Small intestine (tissue), 7 donors: Measurements from ENCODE around the gene VNN1. TPM values are rescaled to one million over a fixed set of nuclear protein-coding genes. Genes with fewer than 3 reads are reported as not detected.
A peak's percentile ranks its signal among the peaks of the same experiment; 100 is the strongest.
"Not testable (repeated sequence)": the region's sequence is repeated elsewhere in the genome, so short reads cannot be mapped to it uniquely, and the experiment has no call there.

Experiments
- DNase-seq, 2 donors: peaks; one replicate each; pipeline versions ENCODE4 v3.0.0 to v3.0.0-alpha.2; 2013
- FAIRE-seq: peaks from 2 replicates; lab custom pipeline; 2012; peaks lifted over from hg19 to GRCh38; lab: Jason Lieb, UNC
- H3K27ac ChIP-seq, 3 donors: one replicate each; pipeline ENCODE4 v1.5.1; 2013; ENCODE audit warnings: low read length in 2 of 3, mild to moderate bottlenecking in 2 of 3, control low read depth in 1 of 3, inconsistent platforms in 1 of 3, low read depth in 1 of 3, moderate library complexity in 1 of 3
- H3K27me3 ChIP-seq, 3 donors: one replicate each; pipeline ENCODE4 v1.6.1; 2013; ENCODE audit warnings: low read length in 3 of 3, inconsistent platforms in 1 of 3; ENCODE audit not compliant: control insufficient read depth in 3 of 3, insufficient read depth in 3 of 3
- H3K36me3 ChIP-seq, 3 donors: one replicate each; pipeline ENCODE4 v1.6.1; 2013; ENCODE audit warnings: low read length in 3 of 3, inconsistent platforms in 1 of 3, low read depth in 1 of 3, mild to moderate bottlenecking in 1 of 3, moderate library complexity in 1 of 3; ENCODE audit not compliant: control insufficient read depth in 3 of 3, insufficient read depth in 2 of 3
- H3K4me1 ChIP-seq, 3 donors: one replicate each; pipeline ENCODE4 v1.6.1; 2013; ENCODE audit warnings: low read length in 2 of 3, inconsistent platforms in 1 of 3, low read depth in 1 of 3, mild to moderate bottlenecking in 1 of 3, moderate library complexity in 1 of 3; ENCODE audit not compliant: control insufficient read depth in 3 of 3, insufficient read depth in 2 of 3
- H3K4me3 ChIP-seq, 3 donors: one replicate each; pipeline ENCODE4 v1.5.1; 2013; ENCODE audit warnings: low read length in 3 of 3, control low read depth in 1 of 3, inconsistent platforms in 1 of 3, low read depth in 1 of 3, mild to moderate bottlenecking in 1 of 3, moderate library complexity in 1 of 3
- H3K9me3 ChIP-seq, 2 donors: one replicate each; pipeline ENCODE4 v1.6.1; 2013; ENCODE audit warnings: low read depth in 1 of 2, low read length in 1 of 2; ENCODE audit not compliant: control insufficient read depth in 2 of 2, insufficient read depth in 1 of 2
- WGBS, 3 donors: extraction: QIAGEN DNeasy Blood & Tissue Kit; methylation state at CpG; one replicate each; pipeline ENCODE4 v1.1.7; 2013; 5-methylcytosine and 5-hydroxymethylcytosine counted together
- polyA plus RNA-seq, 4 donors: library from polyadenylated mRNA; stranded (reverse) in 3 of 4; unstranded in 1 of 4; fragments of 200-250 nt in 3 of 4; fragments of 120-200 nt in 1 of 4; gene quantifications; one replicate each; pipeline versions ENCODE4 v1.2.1 to v1.2.3, GENCODE V29; 2013
- donor health status: healthy with polysubstance abuse.
- donor health status: control.
- donor health status: control.
- donor health status: Bipolar disorder and iron deficiency.
- donor health status: healthy.

VNN1 gene
- polyA plus RNA-seq, 4 donors = 3.2 to 268 (median 154) TPM

DNA sequence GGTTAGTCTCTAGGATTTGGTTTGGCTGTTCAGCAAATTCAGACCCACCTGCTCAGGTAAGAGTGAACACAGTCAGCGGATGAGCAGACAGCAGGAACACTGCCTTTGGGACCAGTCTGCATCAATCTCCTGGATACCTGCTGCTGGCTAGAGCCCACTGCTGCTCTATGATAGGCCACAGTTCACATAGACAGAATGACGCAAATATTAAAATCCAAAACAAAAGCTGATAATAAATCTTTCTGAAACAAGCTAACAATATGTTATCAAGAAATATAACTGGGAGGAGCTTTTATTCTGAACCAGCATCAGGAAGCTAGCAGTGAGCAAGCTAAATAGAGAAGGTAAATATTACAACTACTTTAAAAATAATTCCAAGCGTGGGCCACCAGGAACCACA lies 54.8 kb downstream of the VNN1 start, which contains the start of gene TAAR1:
TSS of gene TAAR1 (minus strand) at position 101 of the 400 bp plus-strand sequence. CDS start 13,179 bp downstream, outside the sequence.
- no peak within 1 kb of the TSS for H3K27ac ChIP-seq
- H3K27me3 ChIP-seq = no peaks in the 10 kb centered on the region
- H3K9me3 ChIP-seq = no peaks in the 10 kb centered on the region
- no peaks in the 10 kb centered on the region for H3K36me3 ChIP-seq
- FAIRE-seq (no peak), DNase-seq (no peak)
- H3K4me1 ChIP-seq = no peaks in the 10 kb centered on the region
- WGBS, 3 donors = 73 to 92% (median 87%) methylated on average over 3 of the region's 3 CpGs
- H3K4me3 ChIP-seq = no peak within 1 kb of the TSS

DNA sequence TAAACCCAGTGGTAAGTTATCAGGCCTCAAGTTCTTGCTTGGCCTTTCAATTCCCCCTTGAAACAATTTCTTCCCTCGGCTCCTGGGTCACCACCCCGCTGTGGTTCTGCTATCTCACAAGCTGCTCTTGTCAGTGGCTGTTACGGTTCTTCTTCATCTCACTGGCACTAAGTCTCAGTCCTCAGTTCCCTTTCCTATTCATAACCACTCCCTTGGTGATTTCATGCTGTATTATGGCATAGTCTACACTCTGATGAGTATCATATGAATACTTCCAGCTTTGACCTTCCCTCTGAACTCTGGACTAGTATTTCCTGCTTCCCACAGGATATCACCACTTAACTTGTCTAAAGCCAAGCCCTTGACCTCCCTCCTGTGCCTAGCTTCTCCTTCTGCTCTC lies 62.8 kb downstream of the VNN1 start:
- WGBS, 3 donors = 73 to 93% (median 92%) methylated on average over 3 of the region's 3 CpGs
- no peaks in the 10 kb centered on the region for H3K27me3 ChIP-seq
- no peak overlapping the region for H3K27ac ChIP-seq
- no peaks in the 10 kb centered on the region for H3K4me1 ChIP-seq
- H3K36me3 ChIP-seq = no peaks in the 10 kb centered on the region
- FAIRE-seq = no peak
- H3K9me3 ChIP-seq = no peaks in the 10 kb centered on the region
- no peak overlapping the region for H3K4me3 ChIP-seq
- peak in 1 of 2 donors; percentile 27 for DNase-seq

DNA sequence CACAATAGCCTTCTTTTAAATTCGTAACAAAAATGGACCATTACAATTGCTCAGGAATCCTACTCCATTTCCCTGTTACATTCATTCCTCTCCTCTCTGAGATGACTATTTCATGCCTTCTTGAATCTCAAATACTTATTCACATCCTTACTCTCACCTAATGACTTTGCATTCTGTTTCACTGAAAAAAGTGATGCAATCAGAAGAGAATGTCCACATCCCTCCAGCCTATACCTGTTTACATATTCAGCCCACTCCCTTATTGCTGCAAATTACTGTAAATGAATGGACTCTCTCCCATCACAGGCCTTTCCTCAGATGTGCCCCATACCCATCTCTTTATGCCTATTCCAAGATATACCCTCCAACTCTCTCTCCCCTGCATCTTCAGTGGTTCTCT lies 63.4 kb downstream of the VNN1 start:
- no peak for FAIRE-seq
- WGBS, 3 donors = 89 to 97% (median 92%) methylated on average over 1 of the region's 1 CpG

DNA sequence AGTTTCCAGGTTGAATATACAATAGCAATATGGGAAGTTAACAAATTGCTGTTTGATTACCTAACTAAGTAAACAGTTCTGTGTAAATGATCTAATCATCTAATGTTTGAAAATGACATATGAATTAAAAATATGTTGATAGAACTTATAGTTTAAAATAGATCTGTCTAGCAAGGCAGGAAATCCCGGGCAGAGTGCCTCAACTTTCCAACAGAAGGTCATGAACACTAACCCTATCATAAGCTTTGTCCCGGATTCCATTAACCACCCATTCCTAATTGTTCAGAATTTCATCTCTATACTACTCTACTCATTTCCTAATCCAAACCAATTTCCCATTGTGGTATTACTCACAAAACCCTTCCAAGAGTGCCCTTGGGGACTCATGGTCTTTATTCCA lies 65.0 kb downstream of the VNN1 start:
- H3K27ac ChIP-seq = no peak overlapping the region
- FAIRE-seq (no peak), DNase-seq (no peak)
- H3K4me3 ChIP-seq = no peak overlapping the region
- no peaks in the 10 kb centered on the region for H3K27me3 ChIP-seq
- no peaks in the 10 kb centered on the region for H3K36me3 ChIP-seq
- H3K9me3 ChIP-seq = no peaks in the 10 kb centered on the region
- WGBS, 3 donors = 48 to 61% (median 51%) methylated on average over 2 of the region's 2 CpGs
- H3K4me1 ChIP-seq = no peaks in the 10 kb centered on the region

More for the DNA sequence above, 63.4 kb downstream of the VNN1 start:
- no peak for DNase-seq
- Histone ChIP-seq H3K36me3 (no peaks in the 10 kb centered on the region), H3K4me1 (no peaks in the 10 kb centered on the region), H3K27ac (no peak overlapping the region), H3K9me3 (no peaks in the 10 kb centered on the region), H3K4me3 (no peak overlapping the region), H3K27me3 (no peaks in the 10 kb centered on the region)

DNA sequence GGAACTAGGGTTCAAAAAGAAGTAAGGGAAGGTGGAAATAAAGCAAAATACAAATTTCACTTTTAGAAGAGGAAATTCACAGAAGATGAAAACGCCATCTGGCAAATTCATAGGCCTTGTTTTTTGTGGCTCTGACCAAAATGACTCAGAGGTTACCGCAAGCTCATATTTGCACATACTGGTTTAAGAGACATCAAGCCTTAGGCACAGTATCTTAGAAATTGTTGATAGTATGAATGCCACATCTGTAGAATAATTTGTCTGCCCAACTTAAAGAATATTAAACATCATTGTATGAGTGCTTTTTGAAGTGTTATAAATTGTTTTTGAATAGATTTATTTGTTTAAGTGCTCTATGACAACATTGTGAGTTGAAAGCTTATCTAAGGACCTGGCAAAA lies 65.5 kb downstream of the VNN1 start:
- Histone ChIP-seq H3K27ac (no peak overlapping the region), H3K4me3 (no peak overlapping the region)
- FAIRE-seq = no peak

DNA sequence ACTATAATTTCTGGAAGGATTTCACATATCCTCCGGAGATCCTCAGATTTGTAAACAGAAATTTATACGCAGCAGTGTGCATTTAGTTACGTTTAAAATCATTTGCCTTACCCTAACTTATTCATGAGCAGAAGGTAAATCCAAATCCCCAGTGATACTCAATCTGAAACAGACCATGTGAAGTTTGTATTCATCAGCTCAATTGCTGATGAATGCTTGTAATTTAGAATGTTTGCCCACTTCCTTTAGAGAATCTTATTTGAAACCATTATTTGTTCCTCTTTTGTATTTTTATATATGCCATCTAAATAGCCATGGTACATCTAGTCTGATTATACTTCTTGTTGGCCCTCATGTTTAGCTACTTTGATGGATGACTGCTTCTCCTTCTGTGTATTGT lies 70.3 kb downstream of the VNN1 start:
- Histone ChIP-seq H3K9me3 (no peaks in the 10 kb centered on the region), H3K36me3 (no peaks in the 10 kb centered on the region), H3K27ac (no peak overlapping the region), H3K27me3 (no peaks in the 10 kb centered on the region), H3K4me3 (no peak overlapping the region), H3K4me1 (no peaks in the 10 kb centered on the region)
- WGBS, 3 donors = 76 to 92% (median 87%) methylated on average over 3 of the region's 3 CpGs
- FAIRE-seq (no peak), DNase-seq (no peak)

More for the DNA sequence above, 65.5 kb downstream of the VNN1 start:
- H3K4me1 ChIP-seq = no peaks in the 10 kb centered on the region
- H3K9me3 ChIP-seq = no peaks in the 10 kb centered on the region
- 60 to 73% (median 65%) methylated on average over 2 of the region's 2 CpGs for WGBS, 3 donors
- H3K27me3 ChIP-seq = no peaks in the 10 kb centered on the region
- H3K36me3 ChIP-seq = no peaks in the 10 kb centered on the region
- DNase-seq = no peak

DNA sequence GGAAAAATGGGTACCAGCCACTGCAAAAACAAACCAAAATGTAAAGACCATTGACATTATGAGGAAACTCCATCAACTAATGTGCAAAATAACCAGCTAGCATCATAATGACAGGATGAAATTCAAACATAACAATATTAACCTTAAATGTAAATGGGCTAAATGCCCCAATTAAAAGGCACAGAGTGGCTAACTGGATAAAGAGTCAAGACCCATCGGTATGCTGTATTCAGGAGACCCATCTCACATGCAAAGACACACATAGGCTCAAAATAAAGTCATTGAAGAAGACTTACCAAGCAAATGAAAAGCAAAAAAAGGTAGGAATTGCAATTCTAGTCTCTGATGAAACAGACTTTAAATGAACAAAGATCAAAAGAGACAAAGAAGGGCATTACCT lies 76.7 kb downstream of the VNN1 start:
- DNase-seq, H3K9me3 ChIP-seq, H3K4me3 ChIP-seq, FAIRE-seq, H3K27ac ChIP-seq, H3K27me3 ChIP-seq, H3K4me1 ChIP-seq, H3K36me3 ChIP-seq: not testable (repeated sequence)
- WGBS, 3 donors = 83 to 90% (median 84%) methylated on average over 1 of the region's 1 CpG

DNA sequence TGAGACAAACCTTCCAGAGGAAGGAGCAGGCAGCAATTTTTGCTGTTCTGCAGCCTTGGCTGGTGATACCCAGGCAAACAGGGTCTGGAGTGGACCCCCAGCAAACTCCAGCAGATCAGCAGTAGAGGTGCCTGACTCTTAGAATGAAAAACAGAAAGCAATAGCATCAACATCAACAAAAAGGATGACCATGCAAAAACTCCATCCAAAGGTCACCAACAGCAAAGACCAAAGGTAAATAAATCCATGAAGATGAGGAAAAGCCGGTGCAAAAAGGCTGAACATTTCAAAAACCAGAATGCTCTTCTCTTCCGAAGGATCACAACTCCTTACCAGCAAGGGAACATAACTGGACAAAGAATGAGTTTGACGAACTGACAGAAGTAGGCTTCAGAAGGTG lies 77.9 kb downstream of the VNN1 start:
- not testable (repeated sequence) for H3K27ac ChIP-seq, FAIRE-seq, H3K27me3 ChIP-seq, DNase-seq, H3K4me1 ChIP-seq, H3K36me3 ChIP-seq, H3K9me3 ChIP-seq, H3K4me3 ChIP-seq
- 55 to 82% (median 70%) methylated on average over 3 of the region's 3 CpGs for whole genome bisulfite sequencing, 3 donors

DNA sequence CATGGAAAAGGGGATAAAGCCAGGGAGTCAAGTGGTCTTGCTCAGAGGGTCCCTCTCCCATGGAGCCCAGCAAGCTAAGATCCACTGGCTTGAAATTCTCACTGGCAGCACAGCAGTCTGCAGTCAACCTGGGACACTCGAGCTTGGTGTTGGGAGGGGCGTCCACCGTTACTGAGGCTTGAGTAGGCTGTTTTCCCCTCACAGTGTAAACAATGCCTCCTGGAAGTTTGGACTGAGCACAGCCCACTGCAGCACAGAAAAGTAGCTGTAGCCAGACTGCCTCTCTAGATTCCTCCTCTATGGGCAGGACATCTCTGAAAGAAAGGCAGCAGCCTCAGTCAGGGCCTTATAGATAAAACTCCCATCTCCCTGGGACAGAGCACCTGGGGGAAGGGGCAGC lies 78.6 kb downstream of the VNN1 start:
- FAIRE-seq = not testable (repeated sequence)

More for the DNA sequence above, 78.6 kb downstream of the VNN1 start:
- H3K4me3 ChIP-seq, H3K27me3 ChIP-seq, H3K27ac ChIP-seq, H3K9me3 ChIP-seq, H3K36me3 ChIP-seq, H3K4me1 ChIP-seq, DNase-seq: not testable (repeated sequence)
- WGBS, 3 donors = 53 to 72% (median 67%) methylated on average over 3 of the region's 3 CpGs
